ENCODE measurements around the gene PEDS1. TPM values are rescaled to one million over a fixed set of nuclear protein-coding genes. Genes with fewer than 3 reads are reported as not detected.
A peak's percentile ranks its signal among the peaks of the same experiment; 100 is the strongest.

The PEDS1 gene
- total and polyA plus RNA-seq, 2 of the 13 experiments (the other 11 are each of a cell fraction or from before 2014, with no cell fraction given) = 30.5 to 93.9 TPM

- TF ChIP-seq PAXIP1 (CRISPR knock-in tag; conservative IDR thresholded peaks at IDR 0.05) (0 out of 2 replicates have a peak, but pooled peaks have one; percentile 39), KLF6 (CRISPR knock-in tag; IDR thresholded peaks at IDR 0.05) (peak; percentile 84), TFDP2 (CRISPR knock-in tag; IDR thresholded peaks at IDR 0.05) (peak; percentile 92), SRY (CRISPR knock-in tag; IDR thresholded peaks at IDR 0.05) (no peak; the same call in 1 of the 2 replicates), ZNF281 (CRISPR knock-in tag; IDR thresholded peaks at IDR 0.05; ENCODE audit: borderline replicate concordance) (peak; percentile 44; the same call in 1 of the 2 replicates), ZNF574 (CRISPR knock-in tag; IDR thresholded peaks at IDR 0.05) (peak; percentile 94), MXD3 (CRISPR knock-in tag; IDR thresholded peaks at IDR 0.05) (peak; percentile 65; the same call in 1 of the 2 replicates), KMT2A (CRISPR knock-in tag; IDR thresholded peaks at IDR 0.05) (peak; percentile 78), MEIS2 (CRISPR knock-in tag; IDR thresholded peaks at IDR 0.05) (peak; percentile 57; the same call in 1 of the 2 replicates), ZNF724P (CRISPR knock-in tag; IDR thresholded peaks at IDR 0.05; ENCODE audit: borderline replicate concordance) (no peak), KAT8 (CRISPR knock-in tag; IDR thresholded peaks at IDR 0.05) (peak; percentile 96), IKZF5 (CRISPR knock-in tag; IDR thresholded peaks at IDR 0.05) (peak; percentile 70), MBNL3 (CRISPR knock-in tag; conservative IDR thresholded peaks at IDR 0.05) (no peak), ZNF34 (CRISPR knock-in tag; IDR thresholded peaks at IDR 0.05; ENCODE audit: borderline replicate concordance) (0 out of 2 replicates have a peak, but pooled peaks have one; percentile 66), ZNF331 (CRISPR knock-in tag; IDR thresholded peaks at IDR 0.05) (peak; percentile 81)
Measured at GRCh38 chr20:50115591-50116367, 37.7 kb downstream of the PEDS1 start (continued).

Measured in HepG2 (cell line).